Measurements from ENCODE around the gene C11orf21.

DNA sequence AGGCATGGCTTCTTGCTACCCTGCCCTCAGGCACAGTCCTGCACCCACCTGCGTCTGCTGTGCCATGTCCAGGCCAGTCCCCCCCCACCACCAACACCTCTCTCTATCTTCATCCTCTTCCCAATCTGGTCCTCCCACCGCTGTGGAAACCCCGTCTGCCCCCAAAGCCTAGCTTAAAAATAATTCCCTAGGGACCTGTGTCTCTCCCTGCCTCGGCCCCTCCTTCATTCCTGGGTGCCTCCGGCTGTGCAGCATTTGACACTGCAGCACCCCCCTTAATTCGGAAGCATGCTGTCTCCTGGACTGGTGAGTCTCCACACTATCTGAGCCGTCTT, 28.8 kb downstream of the C11orf21 start:
- TF ChIP-seq, protein P1, sequence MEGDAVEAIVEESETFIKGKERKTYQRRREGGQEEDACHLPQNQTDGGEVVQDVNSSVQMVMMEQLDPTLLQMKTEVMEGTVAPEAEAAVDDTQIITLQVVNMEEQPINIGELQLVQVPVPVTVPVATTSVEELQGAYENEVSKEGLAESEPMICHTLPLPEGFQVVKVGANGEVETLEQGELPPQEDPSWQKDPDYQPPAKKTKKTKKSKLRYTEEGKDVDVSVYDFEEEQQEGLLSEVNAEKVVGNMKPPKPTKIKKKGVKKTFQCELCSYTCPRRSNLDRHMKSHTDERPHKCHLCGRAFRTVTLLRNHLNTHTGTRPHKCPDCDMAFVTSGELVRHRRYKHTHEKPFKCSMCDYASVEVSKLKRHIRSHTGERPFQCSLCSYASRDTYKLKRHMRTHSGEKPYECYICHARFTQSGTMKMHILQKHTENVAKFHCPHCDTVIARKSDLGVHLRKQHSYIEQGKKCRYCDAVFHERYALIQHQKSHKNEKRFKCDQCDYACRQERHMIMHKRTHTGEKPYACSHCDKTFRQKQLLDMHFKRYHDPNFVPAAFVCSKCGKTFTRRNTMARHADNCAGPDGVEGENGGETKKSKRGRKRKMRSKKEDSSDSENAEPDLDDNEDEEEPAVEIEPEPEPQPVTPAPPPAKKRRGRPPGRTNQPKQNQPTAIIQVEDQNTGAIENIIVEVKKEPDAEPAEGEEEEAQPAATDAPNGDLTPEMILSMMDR (IDR thresholded peaks at IDR 0.05): no peak
- TF ChIP-seq POLR2A (IDR thresholded peaks at IDR 0.05) (no peak), POLR2AphosphoS5 (IDR thresholded peaks at IDR 0.05) (no peak)
